Measurements from ENCODE around the gene SELENOT.
"Not testable (repeated sequence)": the region's sequence is repeated elsewhere in the genome, so short reads cannot be mapped to it uniquely, and the experiment has no call there.

DNA sequence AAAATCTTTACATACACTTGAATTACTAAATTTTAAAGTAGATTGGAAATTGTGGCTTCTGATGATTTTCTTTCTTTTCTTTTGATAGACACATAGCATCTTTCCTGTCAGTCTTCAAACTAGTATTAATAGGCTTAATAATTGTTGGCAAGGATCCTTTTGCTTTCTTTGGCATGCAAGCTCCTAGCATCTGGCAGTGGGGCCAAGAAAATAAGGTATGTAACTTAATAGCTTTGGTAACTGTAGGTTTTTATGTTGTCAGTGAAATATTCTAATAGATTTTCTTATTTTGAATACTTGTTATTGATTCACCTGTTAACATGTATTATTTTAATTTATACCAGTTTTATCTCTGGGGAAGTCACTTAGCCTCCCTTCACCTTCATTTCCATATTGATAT lies 19.8 kb downstream of the SELENOT start:
- TF ChIP-seq, protein P1, sequence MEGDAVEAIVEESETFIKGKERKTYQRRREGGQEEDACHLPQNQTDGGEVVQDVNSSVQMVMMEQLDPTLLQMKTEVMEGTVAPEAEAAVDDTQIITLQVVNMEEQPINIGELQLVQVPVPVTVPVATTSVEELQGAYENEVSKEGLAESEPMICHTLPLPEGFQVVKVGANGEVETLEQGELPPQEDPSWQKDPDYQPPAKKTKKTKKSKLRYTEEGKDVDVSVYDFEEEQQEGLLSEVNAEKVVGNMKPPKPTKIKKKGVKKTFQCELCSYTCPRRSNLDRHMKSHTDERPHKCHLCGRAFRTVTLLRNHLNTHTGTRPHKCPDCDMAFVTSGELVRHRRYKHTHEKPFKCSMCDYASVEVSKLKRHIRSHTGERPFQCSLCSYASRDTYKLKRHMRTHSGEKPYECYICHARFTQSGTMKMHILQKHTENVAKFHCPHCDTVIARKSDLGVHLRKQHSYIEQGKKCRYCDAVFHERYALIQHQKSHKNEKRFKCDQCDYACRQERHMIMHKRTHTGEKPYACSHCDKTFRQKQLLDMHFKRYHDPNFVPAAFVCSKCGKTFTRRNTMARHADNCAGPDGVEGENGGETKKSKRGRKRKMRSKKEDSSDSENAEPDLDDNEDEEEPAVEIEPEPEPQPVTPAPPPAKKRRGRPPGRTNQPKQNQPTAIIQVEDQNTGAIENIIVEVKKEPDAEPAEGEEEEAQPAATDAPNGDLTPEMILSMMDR (IDR thresholded peaks at IDR 0.05; ENCODE audit: low read depth, low read length, poor library complexity, severe bottlenecking): not testable (repeated sequence)
- not testable (repeated sequence) for TF ChIP-seq EZH2phosphoT487 (IDR thresholded peaks at IDR 0.05; ENCODE audit: borderline replicate concordance, low read length)
